ENCODE results near the gene CCNE1.
"Not testable (repeated sequence)": the region's sequence is repeated elsewhere in the genome, so short reads cannot be mapped to it uniquely, and the experiment has no call there.

CCNE1 gene

DNA sequence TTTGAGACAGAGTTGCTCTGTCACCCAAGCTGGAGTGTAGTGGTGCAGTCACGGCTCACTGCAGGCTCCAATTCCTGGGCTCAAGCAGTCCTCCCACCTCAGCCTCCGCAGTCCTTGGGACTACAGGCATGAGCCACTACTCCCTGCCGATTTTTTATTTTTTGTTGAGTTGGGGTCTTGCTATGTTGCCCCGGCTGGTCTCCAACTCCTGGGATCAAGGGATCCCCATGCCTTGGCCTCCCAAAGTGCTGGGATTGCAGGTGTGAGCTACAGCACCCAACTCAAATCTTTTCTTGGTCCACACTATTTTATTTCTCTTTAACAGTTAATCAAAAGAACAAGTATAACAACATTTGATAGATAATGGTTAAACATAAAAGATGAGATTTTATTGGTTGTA is 7.5 kb downstream of the CCNE1 start:
- no peak for DNase-seq

- DNase-seq = no peak
Observed at GRCh38 chr19:29819986-29820385, 8.2 kb downstream of the CCNE1 start.

DNA sequence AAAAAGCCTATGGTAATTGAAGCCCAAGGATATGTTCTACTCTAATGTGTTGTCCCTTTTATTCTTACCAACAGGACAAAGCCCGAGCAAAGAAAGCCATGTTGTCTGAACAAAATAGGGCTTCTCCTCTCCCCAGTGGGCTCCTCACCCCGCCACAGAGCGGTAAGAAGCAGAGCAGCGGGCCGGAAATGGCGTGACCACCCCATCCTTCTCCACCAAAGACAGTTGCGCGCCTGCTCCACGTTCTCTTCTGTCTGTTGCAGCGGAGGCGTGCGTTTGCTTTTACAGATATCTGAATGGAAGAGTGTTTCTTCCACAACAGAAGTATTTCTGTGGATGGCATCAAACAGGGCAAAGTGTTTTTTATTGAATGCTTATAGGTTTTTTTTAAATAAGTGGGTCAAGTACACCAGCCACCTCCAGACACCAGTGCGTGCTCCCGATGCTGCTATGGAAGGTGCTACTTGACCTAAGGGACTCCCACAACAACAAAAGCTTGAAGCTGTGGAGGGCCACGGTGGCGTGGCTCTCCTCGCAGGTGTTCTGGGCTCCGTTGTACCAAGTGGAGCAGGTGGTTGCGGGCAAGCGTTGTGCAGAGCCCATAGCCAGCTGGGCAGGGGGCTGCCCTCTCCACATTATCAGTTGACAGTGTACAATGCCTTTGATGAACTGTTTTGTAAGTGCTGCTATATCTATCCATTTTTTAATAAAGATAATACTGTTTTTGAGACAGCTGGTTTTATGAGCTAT is 12.0 kb downstream of the CCNE1 start:
- no peak for DNase-seq

DNA sequence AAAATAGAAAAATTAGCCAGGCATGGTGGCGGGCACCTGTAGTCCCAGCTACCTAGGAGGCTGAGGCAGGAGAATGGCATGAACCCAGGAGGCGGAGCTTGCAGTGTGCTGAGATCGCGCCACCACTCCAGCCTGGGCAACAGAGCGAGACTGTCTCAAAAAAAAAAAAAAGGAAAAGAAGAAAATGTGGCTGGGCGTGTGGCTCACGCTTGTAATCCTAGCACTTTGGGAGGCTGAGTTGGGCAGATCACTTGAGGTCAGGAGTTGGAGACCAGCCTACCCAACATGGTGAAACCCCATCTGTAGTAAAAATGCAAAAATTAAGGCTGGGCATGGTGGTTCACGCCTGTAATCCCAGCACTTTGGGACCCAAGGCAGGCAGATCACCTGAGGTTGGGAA is 13.5 kb downstream of the CCNE1 start:
- not testable (repeated sequence) for DNase-seq

- no peak for DNase-seq
Observed at GRCh38 chr19:29831041-29831548, 19.3 kb downstream of the CCNE1 start.

DNA sequence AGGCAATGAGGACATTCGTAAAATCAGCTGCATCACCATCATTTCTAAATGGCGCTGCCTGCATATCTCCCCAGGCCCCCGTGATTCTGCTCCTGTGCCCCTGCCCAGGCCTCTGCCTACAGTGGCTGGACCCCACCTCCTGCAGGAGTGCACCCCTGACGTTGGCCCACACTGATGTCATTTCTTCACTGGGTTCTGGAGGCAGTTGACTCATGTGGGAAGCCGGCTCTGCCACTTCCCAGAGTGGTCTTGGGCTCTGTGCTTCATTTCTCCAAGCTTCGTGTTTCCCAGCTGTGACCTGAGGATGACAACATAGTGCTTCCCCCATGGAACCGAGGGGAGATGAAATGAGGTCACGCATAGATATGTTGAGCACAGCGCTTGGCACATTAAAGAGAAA is 19.9 kb downstream of the CCNE1 start:
- no peak for DNase-seq

DNA sequence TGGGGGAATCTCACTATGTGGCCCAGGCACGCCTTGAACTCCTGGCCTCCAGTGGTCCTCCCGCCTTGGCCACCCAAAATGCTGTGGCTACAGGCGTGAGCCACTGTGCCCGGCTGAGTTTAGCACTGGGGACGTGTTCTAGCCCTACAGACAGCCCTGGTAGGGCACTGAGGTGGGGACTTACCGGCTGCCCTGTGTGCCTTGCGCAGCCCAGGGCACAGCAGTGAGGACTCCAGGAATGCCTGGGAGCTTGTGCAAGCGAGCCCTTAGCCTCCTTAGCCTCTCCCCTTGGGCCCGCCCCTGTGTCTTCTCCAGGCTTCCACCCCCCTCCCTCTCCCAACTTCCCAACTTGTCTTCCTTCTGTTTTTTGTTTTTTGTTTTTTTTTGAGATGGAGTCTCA is 21.0 kb downstream of the CCNE1 start:
- no peak for DNase-seq

DNA sequence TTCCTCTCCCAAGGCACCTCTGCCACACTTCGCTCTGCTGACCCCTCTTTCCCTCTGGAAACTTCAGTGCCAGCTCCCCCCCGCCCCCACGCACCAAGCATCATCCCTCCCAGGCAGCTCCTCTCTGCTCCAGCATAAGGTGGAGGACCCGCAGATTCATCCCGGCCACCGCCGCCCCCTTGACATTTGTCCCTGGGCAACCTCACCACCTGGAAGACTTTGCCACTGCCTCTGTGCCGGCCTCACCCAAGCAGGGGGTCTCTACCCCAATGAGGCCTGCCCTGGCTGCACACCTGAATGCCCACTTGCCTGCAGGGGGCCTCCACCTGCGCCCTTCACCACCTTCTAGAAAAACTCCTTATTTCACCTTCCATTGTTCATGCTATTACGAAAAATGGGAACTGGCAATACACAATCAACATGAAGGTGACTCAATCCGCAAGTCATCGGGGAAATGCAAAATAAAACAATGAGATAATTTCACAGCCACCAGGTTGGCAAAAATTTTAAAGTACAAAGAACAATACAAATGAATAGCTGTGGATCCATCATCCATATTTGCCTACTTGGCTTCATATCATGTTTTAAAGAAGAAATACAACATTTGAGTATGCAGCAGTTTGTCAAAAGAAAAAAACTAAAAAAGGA is 21.9 kb downstream of the CCNE1 start:
- DNase-seq = no peak

- no peak for DNase-seq
Observed at GRCh38 chr19:29834991-29835846, 23.4 kb downstream of the CCNE1 start.

GRCh38 chr19:29836409-29836825 is 24.6 kb downstream of the CCNE1 start:
- DNase-seq = no peak

GRCh38 chr19:29837448-29837981 is 25.7 kb downstream of the CCNE1 start:
- no peak for DNase-seq

DNA sequence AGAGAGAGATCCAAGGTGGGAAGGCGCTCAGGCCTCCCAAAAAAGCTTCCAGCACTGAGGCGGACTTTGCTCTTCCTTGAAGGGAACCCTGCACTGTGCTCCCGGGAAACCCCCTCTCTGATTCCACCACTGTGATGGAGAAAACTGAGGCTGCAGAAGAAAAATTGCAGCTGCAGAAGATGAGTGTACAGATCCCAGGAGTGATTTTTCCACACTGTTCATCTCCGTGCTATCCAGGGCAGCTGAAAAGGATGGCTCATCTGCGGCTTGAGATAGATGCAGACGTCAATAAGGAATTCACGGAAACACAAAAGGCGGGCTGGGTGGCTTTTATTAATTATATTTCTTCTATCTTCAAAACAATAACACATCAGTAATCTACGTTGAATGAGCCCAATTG is 26.2 kb downstream of the CCNE1 start:
- DNase-seq = no peak

- DNase-seq = no peak
Observed at GRCh38 chr19:29840066-29840950, 28.5 kb downstream of the CCNE1 start.

GRCh38 chr19:29841209-29841558 is 29.4 kb downstream of the CCNE1 start:
- DNase-seq = no peak

DNA sequence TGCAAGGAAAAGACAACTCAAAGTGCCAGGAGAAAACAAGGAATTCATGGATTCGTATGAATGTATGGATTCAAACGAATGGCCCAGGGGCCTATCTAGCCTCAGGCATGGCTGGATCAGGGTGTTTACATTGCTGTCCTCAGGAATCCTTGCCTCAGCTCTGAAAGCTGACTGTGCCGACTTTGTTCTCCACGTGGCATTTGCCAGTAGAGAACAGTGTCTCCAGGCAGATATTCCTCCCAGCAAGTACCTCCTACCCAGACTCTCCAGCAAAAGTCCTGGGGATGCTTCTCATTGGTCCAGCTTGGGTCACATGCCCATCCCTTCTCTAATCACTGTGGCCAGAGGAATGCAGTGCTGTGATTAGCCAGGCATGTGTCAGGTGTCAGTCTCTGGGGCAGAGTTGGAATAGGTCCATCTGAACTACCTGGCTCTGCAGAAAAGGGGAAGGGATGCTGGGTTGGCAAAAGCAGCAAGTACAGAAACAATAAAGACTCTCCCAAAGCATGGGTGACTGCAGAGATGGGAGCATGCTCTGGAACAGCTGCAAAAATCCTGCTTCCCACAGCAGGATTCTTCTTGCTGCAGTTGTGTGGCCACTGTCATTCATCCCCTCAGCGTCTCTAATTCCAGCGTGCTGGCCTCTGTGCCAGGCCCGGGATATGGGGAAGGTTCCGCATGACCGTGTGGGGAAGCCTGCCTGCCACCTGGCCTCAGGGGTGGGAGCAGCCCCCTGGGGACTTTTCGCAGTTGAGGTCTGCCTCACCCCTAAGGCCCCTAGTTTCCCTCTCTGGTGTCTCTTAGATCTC is 30.0 kb downstream of the CCNE1 start:
- no peak for DNase-seq

GRCh38 chr19:29842471-29843179 is 30.8 kb downstream of the CCNE1 start:
- DNase-seq = no peak

- DNase-seq = no peak
Observed at GRCh38 chr19:29843180-29844051, 31.6 kb downstream of the CCNE1 start.

DNA sequence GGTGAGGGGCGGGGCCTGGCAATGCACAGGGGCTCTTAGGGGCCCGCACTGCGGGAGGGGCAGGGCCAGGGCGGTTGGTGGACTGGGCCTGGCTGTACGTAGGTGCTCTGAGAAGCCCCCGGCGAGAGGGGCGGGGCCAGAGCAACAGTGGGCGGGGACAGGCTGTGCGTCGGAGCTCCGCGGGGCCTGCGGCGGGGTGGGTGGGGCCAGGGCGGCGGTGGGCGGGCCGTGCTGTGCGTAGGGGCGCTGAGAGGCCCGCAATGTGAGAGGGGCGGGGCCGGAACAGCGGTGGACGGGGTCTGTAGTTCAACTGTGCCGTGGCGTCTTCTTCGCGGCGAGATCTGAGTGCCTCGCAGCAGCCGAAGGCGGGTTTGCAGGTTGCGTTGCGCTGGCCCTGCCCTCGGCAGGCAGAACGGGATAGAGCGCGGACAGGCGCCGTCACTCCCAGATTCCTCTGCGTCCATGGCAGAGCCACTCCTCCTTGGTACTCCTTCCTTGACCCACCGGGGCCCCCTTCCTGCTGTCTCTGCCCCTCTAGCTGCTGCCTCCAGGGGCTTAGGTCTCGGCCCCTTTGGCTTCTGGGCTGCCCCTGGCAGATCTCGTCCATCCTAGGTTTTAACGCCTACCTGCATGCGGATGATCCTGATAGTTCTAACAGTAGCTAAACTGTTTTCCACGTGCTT is 33.2 kb downstream of the CCNE1 start:
- peak; percentile 67 for DNase-seq

- DNase-seq = peak; percentile 19
Observed at GRCh38 chr19:29845574-29846176, 33.9 kb downstream of the CCNE1 start.
